Skeletal muscle satellite cell (primary cell): ENCODE results near the gene IHH. TPM values are rescaled to one million over a fixed set of nuclear protein-coding genes. Genes with fewer than 3 reads are reported as not detected.

Experiments used
- H3K27me3 ChIP-seq: 2 replicates; pipeline ENCODE4 v1.7.0; 2013; ENCODE audit warnings: low read length; ENCODE audit not compliant: control insufficient read depth, insufficient read depth
- H3K36me3 ChIP-seq: 2 replicates; pipeline ENCODE4 v1.7.0; 2013; ENCODE audit warnings: mild to moderate bottlenecking, control low read depth, low read length; ENCODE audit not compliant: insufficient read depth
- H3K4me1 ChIP-seq: 2 replicates; pipeline ENCODE4 v1.7.0; 2013; ENCODE audit warnings: low read length; ENCODE audit not compliant: control insufficient read depth, insufficient read depth
- H3K4me2 ChIP-seq: 2 replicates; pipeline ENCODE4 v1.7.0; 2013; ENCODE audit warnings: mild to moderate bottlenecking, low read length
- H3K4me3 ChIP-seq: 2 replicates; pipeline ENCODE4 v1.7.0; 2013; ENCODE audit warnings: low read length
- H3K9ac ChIP-seq: 2 replicates; pipeline ENCODE4 v1.7.0; 2013; ENCODE audit warnings: mild to moderate bottlenecking, low read depth, low read length, moderate library complexity
- H3K9me3 ChIP-seq: replicated peaks from 2 replicates; pipeline ENCODE4 v1.7.0; 2013; ENCODE audit warnings: mild to moderate bottlenecking, control low read depth, low read length
- small RNA-seq: library from RNA; depleted of rRNA; stranded (forward); fragments of <200 nt; gene quantifications from one replicate; pipeline ENCODE3, GENCODE V24; 2012

IHH gene

GRCh38 chr2:219010873-219011272 is 49.8 kb downstream of the IHH start:
- Histone ChIP-seq H3K9ac (no peak overlapping the region), H3K4me2 (no peak overlapping the region), H3K4me3 (no peak overlapping the region), H3K27me3 (peaks cover 33% of the 10 kb centered on the region), H3K36me3 (no peaks in the 10 kb centered on the region), H3K4me1 (no peaks in the 10 kb centered on the region), H3K9me3 (no peaks in the 10 kb centered on the region)

GRCh38 chr2:219010162-219010756 is 50.5 kb downstream of the IHH start:
- no peak overlapping the region for H3K4me2 ChIP-seq
- H3K9me3 ChIP-seq: no peaks in the 10 kb centered on the region
- H3K9ac ChIP-seq: no peak overlapping the region
- no peak overlapping the region for H3K4me3 ChIP-seq
- no peaks in the 10 kb centered on the region for H3K36me3 ChIP-seq
- no peaks in the 10 kb centered on the region for H3K4me1 ChIP-seq
- H3K27me3 ChIP-seq: peaks cover 36% of the 10 kb centered on the region

- no peak overlapping the region for H3K9ac ChIP-seq
- no peak overlapping the region for H3K4me3 ChIP-seq
- no peaks in the 10 kb centered on the region for H3K9me3 ChIP-seq
- peaks cover 40% of the 10 kb centered on the region for H3K27me3 ChIP-seq
- no peaks in the 10 kb centered on the region for H3K4me1 ChIP-seq
- no peaks in the 10 kb centered on the region for H3K36me3 ChIP-seq
- H3K4me2 ChIP-seq: no peak overlapping the region
Observed at GRCh38 chr2:219009294-219009693, 51.4 kb downstream of the IHH start.

Small RNAs within 50 kb of the gene (small RNA-seq; reads per million reads assigned to genes)
- gene MIR3131 (not detected), gene RN7SL764P (not detected)
